IPS-15b (cell line): Measurements from ENCODE around the gene TNKS2.
"Not testable (repeated sequence)": the region's sequence is repeated elsewhere in the genome, so short reads cannot be mapped to it uniquely, and the experiment has no call there.

Source experiments
- H3K27me3 ChIP-seq: one replicate; pipeline ENCODE4 v1.6.1; 2013; ENCODE audit warnings: low read length; ENCODE audit not compliant: control insufficient read depth, insufficient read depth
- H3K36me3 ChIP-seq: one replicate; pipeline ENCODE4 v1.6.1; 2013; ENCODE audit warnings: low read length; ENCODE audit not compliant: control insufficient read depth, insufficient read depth
- H3K4me1 ChIP-seq: one replicate; pipeline ENCODE4 v1.6.1; 2013; ENCODE audit warnings: mild to moderate bottlenecking, low read length; ENCODE audit not compliant: control insufficient read depth, insufficient read depth
- H3K4me3 ChIP-seq: one replicate; pipeline ENCODE4 v1.5.1; 2013; ENCODE audit warnings: low read depth, low read length
- H3K9ac ChIP-seq: one replicate; pipeline ENCODE4 v1.6.1; 2013; ENCODE audit warnings: low read depth, mild to moderate bottlenecking, low read length
- H3K9me3 ChIP-seq: one replicate; pipeline ENCODE4 v1.6.1; 2013; ENCODE audit warnings: mild to moderate bottlenecking, low read length; ENCODE audit not compliant: control insufficient read depth, insufficient read depth

The TNKS2 gene

DNA sequence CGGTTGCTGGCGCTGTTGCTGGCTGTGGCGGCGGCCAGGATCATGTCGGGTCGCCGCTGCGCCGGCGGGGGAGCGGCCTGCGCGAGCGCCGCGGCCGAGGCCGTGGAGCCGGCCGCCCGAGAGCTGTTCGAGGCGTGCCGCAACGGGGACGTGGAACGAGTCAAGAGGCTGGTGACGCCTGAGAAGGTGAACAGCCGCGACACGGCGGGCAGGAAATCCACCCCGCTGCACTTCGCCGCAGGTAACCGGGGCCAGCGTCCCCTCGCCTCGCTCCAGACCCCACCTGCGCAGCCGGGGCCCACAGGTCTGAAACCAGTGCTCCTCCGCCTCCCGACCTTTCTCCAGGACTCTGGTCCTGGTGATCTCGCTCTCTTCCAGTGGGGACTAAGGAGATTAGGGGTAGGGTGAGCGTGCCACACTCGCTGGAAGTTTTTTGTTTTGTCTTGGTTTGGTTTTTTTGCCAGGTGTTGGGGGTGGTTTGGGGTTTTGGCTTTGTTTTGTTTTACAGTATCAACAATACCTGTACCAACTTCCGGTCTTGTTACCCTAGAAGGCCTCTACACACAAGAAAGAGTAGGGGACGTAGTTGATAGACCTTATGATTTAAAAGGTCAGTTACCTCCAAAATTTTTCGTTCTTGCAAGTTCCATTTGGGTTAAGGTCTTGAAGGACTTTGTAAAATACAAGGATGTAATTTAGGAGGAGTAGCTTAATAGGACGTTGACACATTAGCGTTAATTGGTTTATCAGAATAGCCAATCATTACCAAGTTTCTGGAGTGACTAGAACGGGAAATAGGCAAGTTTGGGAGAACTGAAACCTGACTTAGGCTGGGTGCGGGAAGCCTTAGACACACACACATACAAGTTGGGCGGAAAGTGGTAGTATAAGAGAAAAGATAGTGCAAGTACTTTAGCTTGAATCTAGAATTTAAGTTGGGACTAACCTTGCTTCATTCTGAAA is 704 bp downstream of the TNKS2 start:
- Histone ChIP-seq H3K27me3 (no peaks in the 10 kb centered on the region), H3K4me1 (peaks cover 21% of the 10 kb centered on the region), H3K4me3 (peak overlapping the region; percentile 84), H3K36me3 (no peaks in the 10 kb centered on the region), H3K9ac (peak overlapping the region; percentile 70), H3K9me3 (no peaks in the 10 kb centered on the region)

DNA sequence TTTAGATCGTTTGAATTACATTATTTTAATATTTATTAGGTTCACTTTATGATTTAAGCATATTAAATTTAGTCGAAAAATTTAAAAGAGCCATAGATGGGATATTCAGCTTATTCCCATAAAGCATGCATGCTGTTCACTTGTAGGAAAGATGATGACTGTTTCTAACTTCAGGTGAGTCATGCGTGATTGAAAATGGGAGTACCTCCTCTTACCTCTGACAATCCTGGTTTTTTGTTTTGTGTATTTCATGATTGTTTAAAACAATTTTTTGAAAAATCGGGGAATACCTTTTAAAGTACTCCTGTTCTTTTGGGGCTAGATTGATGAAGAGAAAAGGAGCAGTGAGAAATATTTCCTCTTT is 1.4 kb downstream of the TNKS2 start:
- no peaks in the 10 kb centered on the region for H3K9me3 ChIP-seq
- H3K4me1 ChIP-seq: peaks cover 21% of the 10 kb centered on the region
- no peak overlapping the region for H3K9ac ChIP-seq
- H3K4me3 ChIP-seq: peak overlapping the region; percentile 84
- H3K27me3 ChIP-seq: no peaks in the 10 kb centered on the region
- no peaks in the 10 kb centered on the region for H3K36me3 ChIP-seq

DNA sequence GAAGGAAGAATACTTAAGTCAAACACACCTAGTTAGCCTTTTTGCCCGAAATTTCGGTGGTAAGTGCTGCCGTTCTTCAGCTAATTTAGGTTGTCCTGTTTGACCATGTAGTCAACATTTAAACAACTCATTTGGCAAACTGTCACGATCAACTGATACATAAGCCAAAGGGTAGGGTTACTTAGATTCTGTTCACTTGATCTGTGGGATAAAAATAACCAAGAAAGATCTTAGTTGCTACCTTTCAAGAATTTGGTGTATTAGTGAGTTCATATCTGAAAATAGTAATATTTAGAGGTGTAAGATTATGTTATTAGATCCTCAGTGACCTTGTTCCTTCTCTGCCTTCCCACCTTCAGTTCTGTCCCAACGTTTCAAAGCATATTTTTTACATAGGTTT is 2.0 kb downstream of the TNKS2 start:
- Histone ChIP-seq H3K4me3 (peak overlapping the region; percentile 84), H3K9me3 (no peaks in the 10 kb centered on the region), H3K27me3 (no peaks in the 10 kb centered on the region), H3K36me3 (no peaks in the 10 kb centered on the region), H3K9ac (peak overlapping the region; percentile 32), H3K4me1 (peaks cover 21% of the 10 kb centered on the region)

DNA sequence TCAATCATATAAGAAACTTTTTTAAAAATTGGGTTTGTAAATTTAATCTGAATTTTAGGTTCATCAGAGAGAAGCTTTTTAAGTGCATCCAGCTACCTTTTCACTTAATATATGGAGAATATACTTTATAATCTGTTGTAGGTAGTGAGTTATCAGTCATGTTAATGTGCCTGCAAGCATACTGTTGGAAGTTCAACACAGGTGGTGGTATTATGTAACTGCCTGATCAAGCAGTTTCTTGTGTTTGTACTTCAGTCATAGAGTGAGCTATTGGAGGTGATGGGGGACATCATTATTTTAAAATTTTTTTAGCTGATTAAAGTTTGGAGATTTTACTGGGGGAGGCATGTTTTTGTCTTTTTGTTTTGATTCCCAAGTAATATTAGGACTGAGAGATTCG is 2.5 kb downstream of the TNKS2 start:
- H3K4me3 ChIP-seq: no peak overlapping the region
- no peaks in the 10 kb centered on the region for H3K27me3 ChIP-seq
- H3K9me3 ChIP-seq: no peaks in the 10 kb centered on the region
- H3K4me1 ChIP-seq: peaks cover 21% of the 10 kb centered on the region
- H3K9ac ChIP-seq: peak overlapping the region; percentile 32
- no peaks in the 10 kb centered on the region for H3K36me3 ChIP-seq

DNA sequence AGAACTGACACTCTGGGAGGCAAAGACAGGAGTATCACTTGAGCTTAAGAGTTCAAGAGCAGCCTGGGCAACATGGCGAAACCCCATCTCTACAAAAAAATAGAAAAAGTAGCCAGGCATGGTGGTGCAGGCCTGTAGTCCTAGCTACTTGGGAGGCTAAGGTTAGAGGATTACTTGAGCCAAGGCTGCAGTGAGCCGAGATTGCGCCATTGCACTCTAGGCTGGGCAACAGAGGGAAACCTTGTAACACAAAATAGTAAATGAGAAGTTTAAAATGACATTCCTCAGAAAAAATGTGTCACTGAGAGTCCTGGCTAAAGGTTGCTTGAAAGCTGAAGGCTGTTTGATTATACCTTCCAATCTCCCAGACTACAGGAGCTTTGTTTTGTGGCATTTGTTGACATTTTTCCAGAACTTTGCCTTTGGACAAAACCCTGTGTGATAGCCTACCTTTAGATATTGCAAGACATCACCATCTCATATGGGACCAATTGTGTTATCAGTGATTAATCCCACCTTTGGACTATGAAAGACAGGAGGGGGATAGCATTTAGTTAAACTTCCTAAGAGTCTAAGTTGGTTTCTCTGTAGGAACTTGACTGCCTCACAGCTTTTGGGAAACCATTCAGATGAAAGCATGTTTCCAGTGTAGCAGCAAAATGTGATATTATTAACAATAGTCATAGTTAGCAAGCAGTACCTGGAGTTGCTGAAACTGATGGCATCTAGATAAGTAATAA is 5.3 kb downstream of the TNKS2 start:
- Histone ChIP-seq H3K4me1 (peaks cover 6% of the 10 kb centered on the region), H3K9me3 (no peaks in the 10 kb centered on the region), H3K27me3 (no peaks in the 10 kb centered on the region), H3K36me3 (no peaks in the 10 kb centered on the region), H3K4me3 (no peak overlapping the region), H3K9ac (no peak overlapping the region)

DNA sequence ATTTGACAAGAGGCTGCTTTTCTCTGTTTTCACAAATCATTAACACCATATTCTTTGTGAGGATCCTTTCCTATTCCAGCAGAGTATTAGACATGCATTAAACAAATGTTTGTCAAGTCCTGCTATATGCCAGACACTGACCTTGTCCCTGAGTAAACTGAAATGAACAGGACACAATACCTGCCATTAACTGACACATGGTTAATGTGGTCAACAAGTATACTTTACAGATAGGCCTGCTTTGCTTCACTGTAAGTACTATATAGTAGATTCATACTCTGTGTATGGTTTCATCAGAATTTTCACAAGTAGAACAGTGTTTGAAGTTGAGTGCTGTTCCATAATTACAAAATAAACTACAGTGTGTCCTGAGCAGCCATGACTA is 5.9 kb downstream of the TNKS2 start:
- Histone ChIP-seq H3K9me3 (no peaks in the 10 kb centered on the region), H3K4me3 (no peak overlapping the region), H3K27me3 (no peaks in the 10 kb centered on the region), H3K36me3 (no peaks in the 10 kb centered on the region), H3K4me1 (peaks cover 6% of the 10 kb centered on the region), H3K9ac (no peak overlapping the region)

DNA sequence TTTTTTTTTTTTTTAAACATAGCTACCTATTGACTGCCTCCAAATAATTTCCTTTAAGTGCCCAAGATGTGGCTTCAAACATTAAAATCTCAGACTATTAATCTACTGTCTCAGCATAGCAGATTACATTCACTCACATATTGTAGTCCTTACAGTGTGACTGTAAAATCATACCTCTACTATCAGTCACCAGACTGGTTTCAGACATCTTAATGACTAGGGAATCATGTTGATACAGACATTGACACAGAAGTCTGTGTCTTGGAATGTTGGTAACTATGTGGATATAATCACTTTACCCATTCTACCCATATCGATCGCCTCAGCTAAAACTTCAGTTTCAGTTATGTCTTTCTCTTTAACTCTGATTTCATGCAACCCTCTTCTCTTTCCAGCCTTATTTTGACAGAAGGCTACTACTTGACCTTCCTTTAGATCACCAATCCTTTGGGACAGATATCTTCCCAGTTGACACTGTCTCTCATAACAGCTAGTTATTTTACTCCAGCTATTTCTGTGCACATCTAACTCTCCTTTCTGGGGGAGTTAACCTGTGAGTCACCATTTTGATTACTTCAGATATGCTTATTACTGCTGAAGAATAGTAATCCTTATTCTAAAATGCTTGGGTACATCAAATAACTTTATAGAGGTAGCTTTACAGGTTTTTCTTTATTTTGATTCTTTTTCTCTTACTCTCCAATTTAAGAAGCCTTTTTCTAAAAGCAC is 7.0 kb downstream of the TNKS2 start:
- H3K27me3 ChIP-seq: no peaks in the 10 kb centered on the region
- no peaks in the 10 kb centered on the region for H3K9me3 ChIP-seq
- no peak overlapping the region for H3K9ac ChIP-seq
- peaks cover 4% of the 10 kb centered on the region for H3K4me1 ChIP-seq
- H3K36me3 ChIP-seq: no peaks in the 10 kb centered on the region
- H3K4me3 ChIP-seq: no peak overlapping the region

DNA sequence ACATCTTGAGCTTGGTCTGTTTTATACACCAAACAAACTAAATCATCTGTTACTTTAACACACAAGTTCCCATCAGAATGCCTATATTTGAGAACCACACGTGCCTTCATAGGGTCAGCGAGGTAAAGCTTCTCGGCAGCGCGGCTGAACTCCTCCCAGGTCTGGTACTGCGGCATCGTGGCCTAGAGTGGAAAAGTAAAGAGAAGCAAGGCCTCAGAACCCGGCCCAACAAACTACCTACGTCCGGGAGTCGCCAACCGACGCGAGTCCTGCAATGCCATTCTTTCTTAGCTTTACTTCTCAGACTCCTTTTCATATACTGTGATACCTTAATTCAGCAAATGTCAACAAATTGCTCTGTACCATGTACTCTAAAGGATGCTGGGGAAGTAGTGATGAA is 9.0 kb downstream of the TNKS2 start:
- not testable (repeated sequence) for H3K27me3 ChIP-seq, H3K36me3 ChIP-seq, H3K9ac ChIP-seq, H3K9me3 ChIP-seq, H3K4me3 ChIP-seq, H3K4me1 ChIP-seq

DNA sequence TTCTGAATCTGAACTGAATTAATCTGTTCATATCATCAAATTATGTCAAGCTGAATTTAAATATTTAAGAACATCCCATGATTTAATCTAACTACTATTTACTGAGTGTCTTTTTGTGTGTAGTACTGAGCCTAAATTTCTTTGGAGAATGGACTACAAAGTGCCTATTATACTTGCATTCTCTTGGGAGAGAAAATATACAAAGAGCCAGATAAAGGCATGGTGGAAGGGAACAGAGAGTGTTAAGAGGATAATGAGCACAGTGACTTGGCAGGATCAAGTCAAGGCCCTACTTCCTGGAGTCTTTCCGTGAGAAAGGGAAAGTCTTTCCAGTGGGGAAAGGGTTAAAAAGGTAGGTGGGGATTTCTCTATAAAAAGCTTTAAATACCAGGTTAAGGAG is 15.0 kb downstream of the TNKS2 start:
- no peaks in the 10 kb centered on the region for H3K4me1 ChIP-seq
- peaks cover 14% of the 10 kb centered on the region for H3K36me3 ChIP-seq
- H3K9me3 ChIP-seq: no peaks in the 10 kb centered on the region
- H3K4me3 ChIP-seq: no peak overlapping the region
- H3K27me3 ChIP-seq: no peaks in the 10 kb centered on the region
- no peak overlapping the region for H3K9ac ChIP-seq

DNA sequence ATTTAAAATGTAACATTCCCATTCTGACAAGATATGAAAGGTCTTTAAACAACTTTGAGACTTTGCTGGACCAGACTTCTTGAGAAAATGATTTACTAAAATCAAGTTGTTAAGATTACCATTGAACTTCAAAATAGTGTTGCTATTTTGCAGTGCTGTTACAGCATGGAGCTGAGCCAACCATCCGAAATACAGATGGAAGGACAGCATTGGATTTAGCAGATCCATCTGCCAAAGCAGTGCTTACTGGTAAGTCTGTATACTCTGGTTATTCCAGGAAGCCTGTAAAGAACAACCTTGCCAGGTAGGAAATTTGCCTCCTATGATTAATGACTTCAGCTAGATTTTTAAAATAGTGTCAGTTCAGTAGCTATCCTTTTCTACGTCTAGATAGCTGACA is 18.8 kb downstream of the TNKS2 start:
- H3K9me3 ChIP-seq: no peaks in the 10 kb centered on the region
- H3K9ac ChIP-seq: no peak overlapping the region
- peaks cover 12% of the 10 kb centered on the region for H3K36me3 ChIP-seq
- no peak overlapping the region for H3K4me3 ChIP-seq
- H3K4me1 ChIP-seq: no peaks in the 10 kb centered on the region
- H3K27me3 ChIP-seq: no peaks in the 10 kb centered on the region

DNA sequence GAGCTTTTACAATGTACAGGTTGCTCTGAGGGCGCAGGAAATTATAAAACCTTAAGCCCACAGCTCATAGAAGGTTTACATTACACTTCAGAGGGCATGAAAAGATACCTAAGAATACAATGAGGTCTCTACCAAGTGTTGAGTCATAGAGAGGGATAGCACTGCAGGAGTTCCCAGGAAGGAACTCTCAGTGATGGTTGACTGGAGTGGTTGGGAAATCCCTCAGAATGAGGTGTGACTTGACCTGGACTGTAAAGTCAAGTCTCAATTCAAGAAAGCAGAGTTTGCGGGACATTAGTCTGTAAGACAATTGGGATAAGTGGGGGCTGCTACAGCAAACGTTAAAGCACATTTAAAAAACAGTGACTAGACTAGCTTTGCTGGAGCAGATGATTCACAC is 21.9 kb downstream of the TNKS2 start:
- Histone ChIP-seq H3K9ac (no peak overlapping the region), H3K9me3 (no peaks in the 10 kb centered on the region), H3K27me3 (no peaks in the 10 kb centered on the region), H3K36me3 (peaks cover 6% of the 10 kb centered on the region), H3K4me1 (no peaks in the 10 kb centered on the region), H3K4me3 (no peak overlapping the region)
